Activated T-cell treated with anti-CD3 and anti-CD28 coated beads, Interleukin-2, amount 50 U/mL, for 48 hours (primary cell): ENCODE data around the gene NCR3LG1.

Source experiments
- DNase-seq, 2 experiments: peaks; one replicate each; pipeline ENCODE4 v3.0.0-alpha.2; 2020

Gene NCR3LG1

DNA sequence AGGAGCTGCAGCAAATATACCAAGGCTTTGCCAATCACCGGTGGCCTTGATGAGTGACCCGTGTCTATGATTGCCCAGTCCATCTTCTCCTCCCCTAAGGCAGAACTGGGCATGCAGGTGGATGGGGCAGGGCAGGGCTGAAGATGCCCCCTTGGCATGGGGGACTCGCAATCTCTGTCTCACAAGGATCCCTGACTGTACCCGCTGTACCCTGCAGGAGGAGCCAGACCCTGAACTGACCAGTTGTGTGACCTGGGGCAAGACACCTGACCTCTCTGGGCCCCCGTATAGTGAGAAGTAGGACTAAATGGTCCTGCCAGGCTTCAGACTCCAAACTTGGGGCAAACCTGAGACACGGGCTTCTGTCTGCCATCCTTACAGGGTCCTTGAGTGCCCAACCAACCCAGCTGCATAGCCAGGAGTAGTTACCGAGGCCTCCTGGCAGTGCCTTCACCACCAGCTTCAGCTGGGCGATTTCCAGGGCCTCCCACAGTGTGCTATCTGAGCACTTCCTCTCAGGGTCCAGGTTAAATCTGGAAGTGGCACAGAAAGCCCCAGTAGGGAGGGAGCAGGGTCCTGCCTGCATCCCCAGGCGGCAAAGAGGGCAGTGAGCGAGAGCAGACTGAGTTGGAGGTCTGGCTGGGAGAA is 43.3 kb downstream of the NCR3LG1 start:
- DNase-seq: no peak

DNA sequence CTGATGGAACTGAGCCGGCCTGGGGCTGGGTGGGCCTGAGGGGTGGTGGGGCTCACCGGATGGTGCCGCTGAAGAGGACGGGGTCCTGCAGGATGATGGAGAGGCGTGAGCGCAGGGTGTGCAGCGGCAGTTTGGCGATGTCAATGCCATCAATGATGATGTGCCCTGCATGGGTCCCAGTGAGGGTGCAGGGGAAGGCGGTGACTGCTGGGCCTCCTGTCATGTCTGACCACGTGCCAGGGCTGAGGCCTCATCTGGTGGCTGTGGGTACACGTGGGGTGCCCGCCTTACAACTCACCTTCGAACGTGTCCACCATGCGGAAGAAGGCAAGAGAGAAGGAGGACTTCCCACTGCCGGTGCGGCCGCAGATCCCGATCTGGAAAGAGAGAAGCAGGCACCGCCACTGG is 44.0 kb downstream of the NCR3LG1 start:
- no peak for DNase-seq

DNA sequence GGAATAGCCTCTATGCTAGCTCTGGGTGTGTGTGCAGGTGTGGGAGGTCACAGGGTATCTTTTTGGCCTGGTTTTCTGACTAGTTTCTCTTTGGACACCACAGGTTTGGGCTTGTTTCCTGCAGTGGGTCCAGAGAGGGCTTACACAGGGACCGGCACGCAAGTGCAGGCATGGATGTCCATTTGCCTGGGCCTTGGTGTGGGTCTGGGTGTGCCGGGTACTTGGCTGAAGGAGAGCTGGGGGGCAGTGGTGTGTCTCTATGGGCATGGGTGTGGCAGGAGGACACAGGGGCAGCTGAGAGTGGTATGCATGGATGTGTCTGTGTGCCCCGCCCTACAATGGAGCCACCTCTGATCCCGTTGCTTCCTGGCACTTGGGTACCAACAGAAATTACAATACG is 44.4 kb downstream of the NCR3LG1 start:
- DNase-seq: no peak

DNA sequence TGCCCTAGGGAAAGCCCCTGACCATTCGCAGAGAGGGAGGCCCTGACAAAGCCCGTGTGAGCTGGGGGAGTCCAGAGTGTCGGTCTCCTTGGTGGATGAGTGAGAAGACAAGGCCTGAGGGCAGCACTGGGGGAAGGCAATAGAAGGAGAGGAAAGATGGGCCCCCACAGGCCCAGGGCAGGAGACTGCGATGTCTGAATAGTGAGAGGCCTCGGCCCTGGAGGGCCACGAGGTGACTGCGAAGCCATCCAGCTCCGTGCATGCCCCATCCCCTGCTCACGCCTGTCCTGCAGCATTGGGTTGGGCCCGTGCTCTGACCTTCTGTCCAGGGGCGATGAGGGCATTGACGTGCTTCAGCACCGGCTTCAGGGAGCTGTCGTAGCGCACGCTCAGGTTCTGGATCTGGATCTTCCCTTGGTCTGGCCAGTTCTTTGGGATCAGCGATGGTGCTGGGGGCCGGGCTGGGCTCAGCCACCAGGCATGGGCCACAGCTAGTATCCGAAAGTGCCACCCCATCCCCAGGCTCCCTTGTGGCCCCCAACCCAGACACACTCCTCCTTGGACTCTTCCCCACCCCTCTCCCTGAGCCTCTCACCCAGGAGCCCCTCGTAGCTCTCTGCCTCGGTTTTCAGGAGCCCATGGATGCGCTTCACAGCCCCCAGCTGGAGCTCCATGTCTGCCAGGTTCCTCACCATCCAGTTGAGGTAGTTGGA is 45.2 kb downstream of the NCR3LG1 start:
- no peak for DNase-seq

DNA sequence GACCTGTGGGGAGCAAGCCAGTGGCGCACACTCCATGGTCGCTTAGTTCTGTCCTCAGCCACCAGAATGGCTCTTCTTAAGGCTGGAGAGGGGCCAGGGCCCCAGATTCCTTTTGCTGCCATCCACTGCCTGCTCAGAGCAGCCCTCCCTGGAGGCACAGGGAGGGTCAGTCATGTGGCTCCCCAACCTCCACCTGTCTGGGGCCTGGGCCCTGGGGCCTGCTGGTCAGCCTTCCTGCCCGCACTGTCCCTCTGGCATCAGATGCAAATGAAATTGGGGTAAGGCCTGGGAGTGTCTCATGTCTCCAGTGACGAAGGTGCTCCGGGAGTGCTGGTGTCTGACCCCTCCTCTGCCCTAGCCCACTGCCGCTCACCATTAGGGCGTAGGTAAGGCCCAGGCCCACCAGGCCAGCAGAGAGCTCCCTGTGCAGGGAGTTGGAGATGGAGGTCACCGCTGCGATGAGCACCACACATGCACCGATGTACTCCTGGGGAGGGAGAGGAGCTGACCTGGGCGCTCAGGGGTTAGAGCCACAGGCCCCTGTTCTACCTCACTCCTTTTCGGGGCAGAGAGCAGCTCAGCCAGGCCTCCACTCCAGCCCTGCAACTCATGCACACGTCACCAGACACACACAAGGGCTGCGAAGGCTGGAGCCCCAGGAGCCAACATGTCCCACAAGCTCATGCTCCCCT is 45.9 kb downstream of the NCR3LG1 start:
- DNase-seq: no peak

DNA sequence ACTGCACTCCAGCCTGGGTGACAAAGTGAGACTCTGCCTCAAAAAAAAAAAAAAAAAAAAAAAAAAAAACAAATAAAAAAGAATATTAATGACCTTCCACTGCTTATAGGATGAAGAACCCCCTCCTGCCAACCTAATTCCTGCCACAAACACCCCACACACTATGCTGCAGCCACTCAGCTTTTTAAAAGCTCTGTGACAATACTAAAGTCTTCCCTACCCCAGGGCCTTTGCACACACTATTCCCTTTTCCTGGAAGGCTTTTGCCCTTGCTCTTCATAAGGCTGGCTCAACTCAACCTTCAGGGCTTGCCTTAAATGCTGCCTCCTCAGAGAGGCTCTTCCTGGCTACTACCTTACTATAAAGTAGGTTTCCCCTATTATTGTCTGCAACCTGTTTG is 47.6 kb downstream of the NCR3LG1 start:
- no peak for DNase-seq

DNA sequence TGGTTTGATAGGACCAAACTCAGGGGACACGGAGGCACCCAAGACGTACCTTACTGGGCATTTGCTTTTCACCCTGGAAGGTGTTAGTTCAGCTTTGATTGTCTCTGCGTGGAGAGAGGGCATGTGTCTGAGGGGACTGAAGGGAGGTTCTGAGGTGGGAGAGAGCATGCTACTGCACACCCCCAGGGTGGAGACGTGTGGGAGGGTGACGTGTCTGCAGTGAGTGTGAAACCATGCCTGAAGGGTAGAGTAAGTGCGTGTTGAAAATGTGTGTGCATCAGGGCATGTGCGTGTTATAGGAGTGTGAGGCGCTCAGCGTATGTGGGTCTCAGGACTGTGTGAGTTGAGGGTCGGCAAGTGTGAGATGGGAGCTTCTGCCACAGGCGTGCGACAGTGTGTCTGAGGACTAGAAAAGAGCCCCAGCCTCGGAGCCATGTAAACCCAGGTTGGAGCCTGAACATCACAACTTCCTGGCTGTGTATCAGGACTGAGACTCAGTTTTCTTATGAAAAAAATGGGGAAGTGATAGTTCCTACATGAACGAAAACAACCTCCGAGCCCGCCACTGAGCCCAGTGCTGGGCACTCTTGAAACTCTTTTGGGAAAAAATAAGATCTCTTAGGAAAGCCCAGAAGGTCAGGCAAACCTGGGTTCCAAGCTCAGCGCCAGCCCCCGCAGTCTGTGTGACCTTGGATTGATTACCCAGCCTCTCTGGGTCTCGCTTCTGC is 48.6 kb downstream of the NCR3LG1 start:
- DNase-seq: no peak

DNA sequence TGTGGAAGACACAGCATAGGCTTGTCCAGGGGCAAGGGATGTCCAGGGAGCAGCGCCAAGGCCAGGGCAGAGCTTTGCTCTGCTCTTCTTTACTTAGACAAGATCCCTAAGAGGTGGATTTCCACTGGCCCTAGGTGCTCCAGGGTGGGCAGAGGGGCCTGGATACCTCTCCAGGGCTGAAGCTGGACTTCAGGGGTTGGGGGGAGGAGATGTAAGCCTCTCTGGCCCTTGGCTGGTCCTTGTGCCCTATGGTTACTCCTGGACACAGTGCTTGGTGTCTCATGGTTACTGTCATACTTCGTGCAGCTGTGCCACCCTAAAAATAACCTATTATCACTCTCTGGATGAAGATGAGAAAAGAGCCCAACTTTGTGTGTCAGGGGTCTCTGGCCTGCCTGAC is 49.7 kb downstream of the NCR3LG1 start:
- no peak for DNase-seq

DNA sequence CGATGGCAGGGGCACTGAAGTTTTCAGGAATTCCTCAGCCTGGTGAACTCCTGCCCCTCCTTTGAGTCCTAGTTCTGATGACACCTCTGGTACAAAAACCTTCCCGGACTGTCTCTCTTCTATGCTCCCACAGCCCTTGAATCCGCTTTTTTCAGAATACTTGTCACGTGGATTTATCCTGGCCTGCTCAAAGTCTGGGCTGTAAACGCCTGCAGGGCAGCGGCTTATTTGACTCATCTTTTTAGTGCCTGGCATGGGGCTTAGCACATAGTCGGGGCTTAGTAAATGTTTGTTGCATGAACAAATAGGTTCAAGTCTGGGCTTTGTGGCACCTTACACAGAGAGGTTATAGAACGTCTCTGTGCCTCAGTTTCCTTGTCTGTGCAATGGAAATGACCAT is 50.2 kb downstream of the NCR3LG1 start:
- no peak for DNase-seq

DNA sequence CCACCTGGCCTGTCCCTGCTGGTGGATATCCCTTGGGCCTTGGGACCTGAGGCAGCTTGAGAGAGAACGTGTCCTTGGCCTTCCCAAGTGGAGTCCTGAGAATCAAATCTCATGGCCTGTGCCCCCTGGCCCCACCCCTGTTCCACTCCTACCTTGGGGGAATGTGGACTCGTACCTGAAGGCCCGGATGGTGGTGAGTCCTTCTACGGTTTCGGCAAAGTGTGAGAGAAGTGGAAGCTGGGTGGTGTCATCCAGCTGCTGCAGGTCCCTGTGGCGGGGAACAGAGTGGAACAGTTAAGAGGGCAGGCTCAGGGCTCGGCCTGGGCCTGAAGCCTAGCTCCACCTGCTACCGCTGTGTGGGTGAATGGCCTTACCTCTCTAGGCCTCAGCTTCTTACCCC is 50.9 kb downstream of the NCR3LG1 start:
- no peak for DNase-seq

DNA sequence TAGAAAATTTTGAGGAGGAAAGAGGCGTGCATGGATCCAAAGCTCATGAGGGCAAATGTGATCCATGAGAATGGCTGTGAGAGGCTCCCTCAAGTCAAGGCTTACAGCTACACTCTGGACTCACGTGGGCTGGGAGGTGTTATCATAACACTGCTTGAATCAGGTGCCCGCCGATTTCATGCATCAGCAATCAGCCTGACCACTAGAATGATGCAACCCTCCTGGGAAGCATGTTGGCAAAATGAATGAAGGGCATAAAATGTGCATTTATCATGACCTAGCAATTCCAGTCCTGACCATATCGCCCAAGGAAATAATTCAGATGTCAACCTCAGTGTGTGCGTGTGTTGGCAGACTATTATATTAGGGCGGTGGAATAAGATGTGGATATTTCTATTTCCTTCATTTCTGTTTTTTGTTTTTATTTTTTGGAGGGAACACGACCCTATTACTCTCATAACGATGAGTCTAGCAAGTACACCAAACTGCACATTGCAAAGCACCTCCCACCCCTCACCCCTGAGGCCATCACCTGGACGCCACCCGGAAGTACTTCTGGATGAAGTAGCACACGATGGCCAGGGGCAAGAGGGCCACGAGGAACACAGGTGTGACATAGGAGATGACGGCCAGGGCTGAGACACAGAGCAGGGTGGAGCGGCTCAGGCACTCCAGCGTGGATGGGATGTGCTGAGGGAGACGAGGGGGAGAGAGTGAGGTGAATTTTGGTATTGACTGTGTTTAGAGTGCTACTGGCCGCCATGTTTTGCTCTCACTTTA is 52.6 kb downstream of the NCR3LG1 start:
- DNase-seq: no peak

DNA sequence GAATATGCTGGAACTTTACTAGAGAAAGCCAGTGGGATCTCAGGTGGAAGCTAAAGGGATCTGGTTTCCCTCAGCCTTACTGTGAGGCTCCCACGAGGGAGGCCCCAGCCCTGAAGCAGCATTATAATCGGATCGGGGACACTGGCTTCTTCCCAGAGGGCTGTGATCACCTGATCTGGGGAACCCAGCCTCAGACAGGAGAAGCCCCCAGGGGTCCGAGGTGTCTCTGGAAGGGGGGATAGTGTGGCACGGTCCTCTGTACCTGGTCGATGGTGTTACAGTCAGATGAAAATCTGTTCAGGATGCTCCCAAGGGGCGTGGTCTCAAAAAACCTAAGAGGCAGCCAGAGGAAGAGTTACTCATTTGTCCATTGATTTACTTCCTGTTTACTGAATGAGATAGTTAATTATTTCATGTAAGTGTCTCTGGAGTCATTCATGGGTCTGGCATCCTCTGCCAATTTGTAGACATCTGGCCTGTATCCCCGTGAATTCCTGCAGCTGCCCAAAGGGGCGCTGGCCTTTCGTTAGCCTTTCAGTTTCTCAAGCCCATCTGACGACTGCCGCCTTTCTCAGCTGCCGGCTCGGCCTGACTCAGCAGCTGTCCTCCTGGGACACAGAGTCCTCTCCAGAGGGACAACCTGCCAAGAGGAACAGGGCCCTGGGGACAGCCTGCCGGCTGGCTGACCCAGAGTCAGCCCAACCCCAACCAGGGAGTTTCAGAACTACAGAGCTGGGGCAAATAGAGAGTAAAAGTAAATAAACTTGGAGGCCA is 53.8 kb downstream of the NCR3LG1 start:
- no peak for DNase-seq

DNA sequence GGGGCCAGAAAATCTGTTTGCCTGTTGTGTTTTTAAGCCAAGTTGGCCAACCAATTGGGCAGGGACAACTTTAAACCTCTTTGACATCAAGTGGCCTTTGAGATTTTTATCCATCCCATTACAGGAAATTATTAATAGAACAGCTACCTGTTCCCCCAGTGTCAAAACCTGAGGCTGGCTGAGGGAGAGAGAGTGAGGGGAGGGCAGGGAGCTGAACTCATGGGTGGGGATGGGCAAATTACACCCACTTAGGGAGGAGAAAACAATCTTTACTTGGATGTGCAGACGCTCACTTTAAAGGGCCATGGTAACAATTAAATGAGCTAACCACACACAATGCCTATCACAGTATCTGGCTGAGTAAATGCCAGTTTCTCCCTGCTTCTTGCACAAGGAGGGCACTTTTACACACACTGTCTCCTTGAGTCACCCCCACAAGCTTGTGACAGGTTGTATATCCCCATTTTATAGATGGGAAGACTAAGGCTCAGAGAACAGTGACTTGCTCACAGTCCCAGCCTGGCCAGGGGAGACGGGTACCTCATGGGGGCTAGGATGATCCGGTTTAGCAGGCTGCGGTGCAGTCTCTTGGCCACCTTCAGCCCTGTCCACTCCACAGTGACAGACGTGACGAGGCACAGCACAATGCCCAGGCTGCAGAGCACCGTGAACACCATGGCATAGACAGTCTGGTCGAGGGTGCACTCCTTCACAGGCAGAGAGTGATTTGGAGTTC is 54.6 kb downstream of the NCR3LG1 start:
- DNase-seq: no peak

DNA sequence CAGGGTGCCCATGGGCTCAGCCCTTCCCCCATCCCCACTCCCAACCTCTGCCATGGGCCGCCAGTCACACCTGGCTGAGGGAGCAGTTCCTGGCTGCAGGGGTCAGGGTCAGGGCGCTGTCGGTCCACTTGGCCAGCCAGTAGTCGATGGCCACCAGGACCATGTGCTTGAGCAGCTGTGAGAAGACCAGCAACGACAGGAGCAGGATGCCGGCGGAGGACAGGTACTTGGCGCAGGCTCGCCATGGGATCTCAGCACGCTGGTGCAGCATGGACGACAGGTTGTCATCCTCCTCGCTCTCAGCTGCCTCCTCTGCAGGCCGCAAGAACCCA is 55.2 kb downstream of the NCR3LG1 start:
- DNase-seq: no peak

DNA sequence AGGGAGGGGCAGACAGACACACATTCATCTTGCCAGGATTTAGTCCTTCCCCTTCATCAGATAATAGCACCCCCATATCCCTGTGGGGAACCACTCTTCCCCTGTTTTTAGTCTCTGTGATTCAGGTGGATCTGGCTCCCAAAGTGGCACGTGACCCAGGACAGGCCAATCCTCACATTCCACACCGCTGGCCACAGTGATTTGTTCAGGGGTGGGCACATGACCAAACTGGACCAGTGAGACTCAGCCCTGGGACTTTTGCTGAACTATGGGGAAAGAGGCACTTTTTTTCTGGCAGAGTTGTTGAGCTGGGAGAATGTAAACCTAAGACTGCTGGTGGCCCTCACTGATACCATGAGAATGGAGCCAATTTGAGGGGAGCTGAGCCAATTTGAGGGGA is 56.0 kb downstream of the NCR3LG1 start:
- DNase-seq: no peak

DNA sequence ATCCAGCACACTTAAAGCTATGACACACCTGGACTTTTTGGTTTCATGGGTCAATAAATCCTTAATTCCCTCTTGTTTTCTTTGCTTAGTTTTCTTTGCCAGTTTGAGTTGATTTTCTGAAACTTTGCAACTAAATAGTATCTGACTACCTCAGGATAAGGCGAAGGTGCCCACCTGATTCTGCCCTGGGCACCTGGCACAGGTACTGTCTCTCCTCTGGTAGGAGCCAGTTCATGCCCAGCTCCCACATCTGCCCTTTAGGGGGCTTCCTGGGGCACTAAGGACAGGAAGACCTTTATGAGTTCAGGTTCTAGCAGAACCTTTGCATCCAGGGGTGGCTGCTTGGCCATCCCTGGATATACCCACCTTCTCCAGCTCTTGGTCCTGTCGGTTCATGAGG is 56.4 kb downstream of the NCR3LG1 start:
- DNase-seq: no peak

DNA sequence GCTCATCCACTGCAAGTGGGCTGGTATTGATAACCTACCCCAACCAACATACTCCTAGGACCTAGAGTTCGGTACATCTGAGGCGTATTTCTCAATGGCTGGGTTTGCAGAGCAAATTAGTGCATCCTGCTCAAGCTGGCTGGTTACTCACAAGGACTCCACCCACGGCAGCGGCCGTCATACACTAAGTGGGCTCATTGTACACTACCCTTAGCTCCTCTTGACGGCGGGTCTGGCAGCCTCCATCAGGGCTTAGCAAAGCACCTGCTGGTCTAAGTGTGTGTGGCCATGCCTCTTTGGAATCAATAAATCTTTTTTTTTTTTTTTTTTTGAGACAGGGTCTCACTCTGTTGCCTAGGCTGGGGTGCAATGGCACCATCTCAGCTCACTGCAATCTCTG is 57.0 kb downstream of the NCR3LG1 start:
- no peak for DNase-seq

DNA sequence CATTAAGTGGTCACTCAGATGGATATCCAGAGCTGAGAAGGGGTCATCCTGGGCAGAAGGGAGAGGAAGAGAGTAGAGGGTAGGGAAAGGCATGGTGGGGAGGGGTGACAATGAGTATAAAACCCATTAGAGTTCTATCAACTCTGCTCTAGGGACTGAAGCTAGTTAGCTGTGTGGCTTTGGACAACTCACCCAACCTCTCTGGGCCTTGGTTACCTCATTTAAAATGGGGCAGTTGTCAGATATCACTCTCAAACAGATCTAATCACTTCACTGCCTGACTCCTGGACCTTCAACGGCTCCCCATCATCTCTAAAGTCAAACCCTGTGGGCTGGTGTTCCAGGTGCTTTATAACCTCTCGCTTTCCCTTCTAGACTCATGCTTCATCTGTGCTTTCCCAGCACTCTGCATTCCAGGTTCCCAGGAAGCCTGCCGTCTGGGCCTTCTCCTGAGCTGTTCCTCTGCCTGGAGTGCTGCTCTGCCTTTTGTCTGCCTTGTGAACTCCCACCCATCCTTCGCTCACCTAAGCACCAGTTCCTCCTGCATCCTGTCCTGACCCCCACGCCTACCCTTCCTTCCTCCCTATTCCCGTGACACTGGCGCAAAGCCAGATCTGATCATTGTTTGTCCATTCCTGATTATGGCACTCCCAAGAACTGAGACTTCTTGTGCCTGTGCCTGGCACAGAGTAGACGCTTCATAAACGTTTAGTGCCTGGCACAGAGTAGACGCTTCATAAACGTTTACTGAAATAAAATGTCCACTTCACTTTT is 59.2 kb downstream of the NCR3LG1 start:
- no peak for DNase-seq

DNA sequence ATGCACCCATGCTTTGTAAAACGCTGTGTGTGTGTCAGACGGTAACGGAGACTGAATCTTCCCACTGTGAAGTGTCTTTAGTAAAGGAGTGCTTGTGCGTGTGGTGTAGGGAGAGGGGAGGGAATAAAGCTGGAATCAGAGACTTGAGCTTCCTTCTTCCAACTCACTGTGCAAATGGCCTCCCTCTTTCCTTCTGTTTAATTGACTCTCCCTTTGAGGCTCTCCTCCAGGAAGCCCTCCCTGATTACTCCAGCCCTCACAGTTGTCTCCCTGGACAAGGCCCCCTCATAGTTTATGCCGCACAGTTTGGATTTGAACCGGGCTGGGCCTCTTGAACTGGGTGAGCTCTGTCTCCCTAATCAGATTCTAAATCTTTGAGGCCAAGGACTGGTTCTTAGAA is 59.8 kb downstream of the NCR3LG1 start:
- no peak for DNase-seq

DNA sequence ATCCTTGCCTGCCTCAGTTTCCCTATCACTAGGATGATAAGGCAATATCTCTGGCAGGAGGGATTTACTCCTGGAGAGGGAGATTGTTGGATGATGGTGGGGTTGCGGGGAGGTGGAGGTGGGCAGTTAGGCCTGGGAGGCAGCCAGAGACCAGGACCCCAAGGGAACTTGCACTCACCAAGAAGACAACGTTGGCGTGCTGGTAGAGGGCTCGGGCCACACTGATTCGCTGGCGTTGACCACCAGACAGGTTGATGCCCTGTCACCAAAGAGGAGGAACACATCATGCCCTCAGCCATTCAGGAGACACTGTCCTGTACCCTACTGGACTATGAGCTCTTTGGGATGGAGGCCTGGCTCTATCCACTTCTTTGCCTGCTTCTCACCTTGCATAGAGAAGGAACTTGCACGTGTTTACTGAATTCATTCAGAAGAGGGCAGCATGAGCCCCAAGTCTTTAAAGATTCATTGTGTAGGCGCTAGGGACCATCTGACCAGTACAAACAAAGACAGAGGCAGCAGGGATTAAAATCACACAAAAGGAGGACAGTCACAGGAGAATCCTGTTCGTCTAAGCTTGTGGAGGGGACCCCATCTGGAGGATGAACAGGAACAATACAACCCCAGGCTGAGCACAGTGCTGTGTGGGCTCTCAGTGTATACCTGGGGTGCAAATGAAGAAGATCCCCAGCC is 61.0 kb downstream of the NCR3LG1 start:
- DNase-seq: no peak
